Activated naive CD4-positive, alpha-beta T cell treated with anti-CD3 and anti-CD28 coated beads, Interleukin-2, amount 50 U/mL, for 72 hours (primary cell): Measurements from ENCODE around the gene FRMD1. TPM values are rescaled to one million over a fixed set of nuclear protein-coding genes. Genes with fewer than 3 reads are reported as not detected.
A peak's percentile ranks its signal among the peaks of the same experiment; 100 is the strongest.

Experiments used
- ATAC-seq, 2 donors: fragments of 150-1000 bp; cut with Tn5 transposase; 2 replicates each; pipeline ENCODE4 v1.10.0; 2021; ENCODE audit warnings: mild to moderate bottlenecking in 2 of 2, moderate library complexity in 2 of 2
- DNase-seq, 2 donors: peaks; one replicate each; pipeline ENCODE4 v3.0.0; 2021 to 2022; ENCODE audit warnings: low spot score in 2 of 2
- H3K27ac Mint-ChIP-seq, 2 donors: one replicate each; pipeline ENCODE4 v1.8.0; 2022; ENCODE audit warnings: mild to moderate bottlenecking in 2 of 2, mixed read lengths in 2 of 2
- H3K36me3 Mint-ChIP-seq, 2 donors: one replicate each; pipeline ENCODE4 v1.8.0; 2022; ENCODE audit warnings: mixed read lengths in 2 of 2
- H3K9me3 Mint-ChIP-seq, 2 donors: one replicate each; pipeline ENCODE4 v1.8.0; 2022; ENCODE audit warnings: mixed read lengths in 2 of 2
- total RNA-seq, 2 donors: library from RNA; stranded (reverse); gene quantifications; one replicate each; pipeline ENCODE4 v1.2.3, GENCODE V29; 2022

Gene FRMD1
- total RNA-seq, 2 donors from 2014 or later: not detected

DNA sequence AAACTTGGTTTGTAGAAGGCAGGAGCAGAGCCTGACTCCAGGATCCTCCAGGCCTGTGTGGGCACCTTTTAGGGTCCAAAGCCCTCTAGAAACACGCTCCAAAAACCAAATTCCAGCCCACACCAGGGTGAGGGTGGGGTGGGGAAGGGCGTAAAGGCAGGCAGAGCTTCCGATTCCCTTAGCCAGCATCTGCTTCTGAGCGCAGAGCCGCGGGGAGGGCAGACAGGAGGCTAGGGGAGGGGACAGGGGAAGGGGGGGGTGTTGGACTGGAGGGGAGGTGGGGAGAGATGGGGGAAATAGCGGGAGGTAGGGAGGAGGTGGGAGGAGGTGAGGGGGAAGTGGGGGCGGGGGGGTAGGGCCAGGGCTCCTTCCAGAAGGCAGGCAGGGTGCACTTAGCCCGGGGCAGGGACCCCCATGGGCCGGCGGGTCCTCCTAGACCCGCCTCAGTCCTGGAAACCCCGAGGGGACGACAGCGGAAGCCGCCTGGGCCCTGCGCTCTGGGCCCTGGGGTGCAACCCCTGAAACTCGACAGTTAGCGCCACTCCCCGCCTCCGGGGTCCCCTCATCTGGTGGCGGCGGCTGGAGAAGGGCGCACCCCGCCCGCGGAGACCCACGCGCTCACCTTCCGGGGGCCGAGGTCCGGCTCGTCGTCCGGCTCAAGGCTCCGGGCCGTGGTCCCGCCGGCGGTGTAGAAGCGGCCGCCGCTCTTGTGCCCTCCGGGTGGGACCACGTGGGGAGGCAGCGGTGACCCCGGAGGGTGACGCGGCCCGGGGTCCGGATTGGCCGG, 22.0 kb upstream of the FRMD1 start:
- Mint-ChIP-seq H3K9me3 (no peaks in the 10 kb centered on the region), H3K36me3 (no peaks in the 10 kb centered on the region), H3K27ac (no peak overlapping the region)
- DNase-seq: no peak
- no peak for ATAC-seq

DNA sequence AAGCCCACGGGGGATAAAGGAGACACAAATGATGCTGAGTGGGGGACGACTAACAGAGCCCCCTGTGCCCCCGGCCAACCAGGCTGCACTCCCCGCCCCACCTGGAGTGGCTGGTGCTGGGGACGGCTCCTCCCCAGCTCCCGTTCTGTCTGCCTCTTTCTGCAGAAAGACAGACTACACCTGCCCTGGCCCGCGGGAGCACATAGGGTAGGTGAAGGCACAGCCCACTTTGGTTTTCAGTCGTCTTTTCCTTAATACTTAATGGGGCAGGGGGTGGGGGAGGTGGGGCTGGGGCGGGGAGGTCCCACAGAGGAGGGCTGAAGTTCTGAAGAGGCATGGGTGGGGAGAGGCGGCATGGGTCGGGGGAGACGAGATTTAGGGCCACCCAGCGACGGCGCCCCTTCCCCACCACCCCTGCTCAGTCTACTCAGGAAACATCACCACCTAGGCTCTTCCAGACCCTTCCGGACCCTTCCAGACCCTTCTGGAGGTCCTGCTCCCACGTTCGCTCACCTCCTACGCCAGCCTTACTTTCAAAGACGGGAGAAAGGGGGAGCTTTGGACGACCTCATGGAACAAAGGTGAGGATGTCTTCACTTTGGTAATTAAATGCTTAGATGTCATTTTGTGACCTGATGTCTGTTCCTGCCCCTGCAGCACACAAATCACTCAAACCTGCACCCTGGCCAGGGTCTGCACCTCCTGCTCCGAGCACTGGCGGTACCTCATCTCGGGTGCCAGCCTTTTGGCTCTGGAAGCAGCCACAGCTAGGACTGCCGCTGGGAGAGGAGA, 21.2 kb upstream of the FRMD1 start:
- Mint-ChIP-seq H3K9me3 (no peaks in the 10 kb centered on the region), H3K36me3 (no peaks in the 10 kb centered on the region), H3K27ac (no peak overlapping the region)
- DNase-seq (no peak), ATAC-seq (no peak)

DNA sequence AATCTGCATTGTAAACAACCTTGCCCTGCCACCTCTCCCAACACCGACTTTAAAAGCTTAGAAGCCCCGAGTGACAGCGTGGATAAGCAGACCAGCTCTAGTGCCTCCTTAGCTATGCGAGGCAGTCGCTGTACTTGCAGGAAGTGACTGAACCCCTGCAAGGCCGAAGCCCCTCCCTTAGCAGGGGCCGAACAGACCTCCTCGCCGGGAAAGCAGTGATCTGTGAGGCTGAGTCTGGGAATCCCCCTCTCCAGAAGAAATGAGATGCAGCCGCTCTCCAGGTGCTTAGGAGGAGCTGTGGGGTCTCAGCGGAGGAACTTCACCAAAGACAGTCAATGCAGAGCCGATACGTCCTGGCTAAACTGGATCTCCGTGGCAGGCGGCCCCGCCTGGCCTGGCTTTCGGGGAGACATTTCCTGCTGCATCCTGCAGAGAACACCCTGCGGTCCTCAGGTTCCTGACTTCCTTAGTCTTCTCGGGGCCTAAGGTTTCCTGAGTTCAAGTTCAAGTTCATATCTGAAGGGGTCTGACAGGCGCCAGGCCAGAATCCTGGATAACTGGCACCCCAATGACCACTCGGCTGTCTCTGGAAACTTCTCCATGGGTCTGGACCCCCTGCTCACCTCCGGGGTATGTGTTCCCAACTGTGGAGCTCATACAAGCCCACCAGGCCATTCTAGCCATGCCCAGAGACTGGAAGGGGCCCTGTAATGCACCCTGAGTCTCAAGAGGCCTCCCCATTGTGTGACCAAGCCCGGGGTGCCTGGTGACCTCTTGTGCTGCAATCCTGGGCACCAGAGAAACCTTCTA, 20.4 kb upstream of the FRMD1 start:
- H3K36me3 Mint-ChIP-seq: no peaks in the 10 kb centered on the region
- no peaks in the 10 kb centered on the region for H3K9me3 Mint-ChIP-seq
- ATAC-seq (no peak), DNase-seq (no peak)
- no peak overlapping the region for H3K27ac Mint-ChIP-seq

DNA sequence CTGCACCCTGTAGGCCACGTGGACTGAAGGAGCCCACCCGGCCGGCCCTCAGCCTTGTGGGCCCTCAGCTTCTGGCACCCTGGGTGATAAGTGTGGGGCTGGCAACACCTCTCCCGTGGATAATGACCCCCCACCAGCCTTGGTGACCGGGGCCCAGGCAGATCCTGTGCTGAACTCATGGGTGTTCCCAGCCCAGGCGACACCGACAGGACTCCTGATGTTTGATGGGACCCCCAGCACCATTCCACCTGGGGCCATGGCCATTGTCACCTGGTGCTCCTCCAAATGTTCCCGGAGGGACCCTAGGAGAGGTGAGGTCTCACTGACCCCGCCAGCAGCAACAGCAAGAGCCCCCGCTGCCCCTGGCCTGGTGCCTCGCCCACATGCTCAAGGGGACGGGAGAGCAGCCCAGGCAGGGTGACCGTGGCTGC, 19.4 kb upstream of the FRMD1 start:
- Mint-ChIP-seq H3K9me3 (no peaks in the 10 kb centered on the region), H3K27ac (no peak overlapping the region), H3K36me3 (no peaks in the 10 kb centered on the region)
- no peak for DNase-seq
- ATAC-seq: no peak

DNA sequence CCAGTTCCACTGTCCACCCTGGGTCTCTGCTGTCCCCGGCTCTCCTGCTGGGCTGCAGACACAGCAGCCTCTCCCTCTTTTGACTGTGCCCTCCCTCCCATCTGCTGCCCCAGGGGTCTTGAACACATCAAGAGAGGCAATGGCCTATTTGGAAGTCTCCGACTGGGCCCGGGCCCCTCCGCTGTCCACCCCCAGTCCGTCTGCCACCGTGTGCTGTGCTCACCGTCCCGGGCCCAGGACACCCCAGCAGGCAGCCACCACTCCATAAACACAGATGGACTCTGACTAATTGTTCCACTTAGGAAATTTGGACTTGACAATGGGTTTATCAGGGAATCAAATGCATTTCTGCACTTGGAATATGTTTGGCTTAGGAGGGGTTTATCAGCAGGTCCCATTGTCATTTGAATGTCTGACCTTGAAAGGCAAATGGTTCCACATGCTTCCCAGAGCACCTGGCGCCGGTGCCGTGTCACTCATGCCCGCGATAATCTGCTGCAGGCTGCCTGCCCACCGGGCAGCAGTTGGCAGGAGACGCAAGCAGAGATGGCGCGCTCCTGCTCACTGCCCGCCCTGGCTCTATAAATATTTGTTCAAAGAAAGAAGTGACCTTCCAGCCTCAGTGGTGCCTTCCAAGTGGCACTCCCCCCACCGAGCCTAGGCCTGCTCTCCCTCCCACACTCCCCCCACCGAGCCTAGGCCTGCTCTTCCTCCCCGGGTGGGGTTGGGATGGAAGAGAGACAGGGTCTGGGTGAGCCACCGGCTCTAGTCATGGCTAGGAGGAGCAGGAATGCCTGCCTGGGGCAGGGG, 18.8 kb upstream of the FRMD1 start:
- Mint-ChIP-seq H3K27ac (no peak overlapping the region), H3K9me3 (no peaks in the 10 kb centered on the region), H3K36me3 (peaks cover 0 to under 1% of the 10 kb centered on the region in 2 donors)
- DNase-seq (no peak), ATAC-seq (no peak)

DNA sequence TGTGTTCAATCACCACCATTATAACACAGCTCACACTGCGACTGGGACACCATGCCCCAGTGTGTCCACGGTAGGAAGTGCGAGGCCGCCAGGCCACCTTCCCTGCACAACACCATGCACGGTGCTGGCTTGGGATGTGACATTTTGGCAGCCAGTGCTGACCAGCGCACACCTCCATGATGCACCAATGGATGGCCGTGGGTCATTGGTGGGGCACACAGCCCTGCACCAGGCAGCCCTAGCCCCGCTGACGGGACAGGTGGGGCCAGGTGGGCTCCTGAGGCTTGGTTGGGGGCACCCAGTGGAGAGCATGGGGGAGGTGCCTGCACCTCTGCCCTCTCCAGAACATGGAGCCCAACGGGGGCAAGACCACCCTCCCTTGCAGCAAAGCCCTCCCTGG, 18.2 kb upstream of the FRMD1 start:
- H3K27ac Mint-ChIP-seq: no peak overlapping the region
- peaks cover 0 to 5% of the 10 kb centered on the region in 2 donors for H3K36me3 Mint-ChIP-seq
- peaks cover under 1% of the 10 kb centered on the region in 2 donors for H3K9me3 Mint-ChIP-seq
- ATAC-seq (no peak), DNase-seq (no peak)

DNA sequence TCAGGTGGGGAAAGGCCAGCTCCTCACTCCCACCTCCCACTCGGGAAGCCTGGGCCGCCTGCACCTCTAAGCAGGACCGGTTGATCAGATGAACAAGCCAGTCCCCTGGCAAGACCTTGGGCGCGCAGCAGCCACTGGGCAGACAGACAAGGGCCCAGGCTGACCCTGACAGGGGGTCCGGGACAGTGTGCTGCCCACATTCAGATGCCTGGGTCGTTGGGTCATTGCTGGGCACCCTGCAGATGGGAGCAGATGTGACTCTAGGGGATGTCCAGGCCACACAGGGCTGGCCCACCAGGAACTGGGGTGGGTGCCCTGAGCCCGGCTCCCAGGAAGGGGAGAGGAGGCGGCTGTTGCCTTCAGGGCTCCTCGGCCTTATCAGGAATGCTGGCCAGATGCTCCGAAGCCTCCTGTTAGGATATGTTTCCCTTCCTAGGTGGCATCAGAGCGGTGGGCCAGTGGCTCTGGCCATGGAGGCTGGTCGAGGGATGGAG, 17.3 kb upstream of the FRMD1 start:
- Mint-ChIP-seq H3K36me3 (peaks cover 0 to 11% of the 10 kb centered on the region in 2 donors), H3K27ac (no peak overlapping the region), H3K9me3 (peaks cover 6 to 7% of the 10 kb centered on the region in 2 donors)
- no peak for ATAC-seq
- no peak for DNase-seq

DNA sequence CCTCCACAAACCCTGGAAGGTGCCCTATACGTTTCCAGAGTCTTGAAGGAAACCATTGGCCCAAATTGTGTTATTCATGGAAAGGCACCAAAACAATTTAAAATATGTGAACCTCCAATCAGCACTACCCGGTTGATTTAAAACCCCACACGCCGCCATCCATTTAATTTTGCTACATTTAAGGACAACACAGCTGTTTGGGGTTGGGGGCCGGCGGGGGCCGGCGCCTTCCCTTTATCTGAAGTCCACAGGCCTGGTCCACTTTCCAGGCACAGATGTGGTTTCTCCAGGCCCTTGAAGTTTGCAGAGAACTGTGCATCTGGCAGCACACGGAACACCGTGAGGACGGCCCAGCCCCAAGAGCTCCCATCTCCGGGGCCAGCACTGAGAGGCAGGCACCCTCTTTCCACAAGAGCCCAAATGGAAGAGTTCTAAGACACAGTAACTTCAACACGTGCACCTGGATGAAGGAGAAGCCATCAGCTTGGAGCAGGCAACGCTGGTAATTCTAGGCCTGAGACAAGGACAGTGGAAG, 16.8 kb upstream of the FRMD1 start:
- no peak for DNase-seq
- Mint-ChIP-seq H3K27ac (no peak overlapping the region), H3K9me3 (peaks cover 6 to 7% of the 10 kb centered on the region in 2 donors), H3K36me3 (peaks cover 0 to 11% of the 10 kb centered on the region in 2 donors)
- ATAC-seq: no peak

DNA sequence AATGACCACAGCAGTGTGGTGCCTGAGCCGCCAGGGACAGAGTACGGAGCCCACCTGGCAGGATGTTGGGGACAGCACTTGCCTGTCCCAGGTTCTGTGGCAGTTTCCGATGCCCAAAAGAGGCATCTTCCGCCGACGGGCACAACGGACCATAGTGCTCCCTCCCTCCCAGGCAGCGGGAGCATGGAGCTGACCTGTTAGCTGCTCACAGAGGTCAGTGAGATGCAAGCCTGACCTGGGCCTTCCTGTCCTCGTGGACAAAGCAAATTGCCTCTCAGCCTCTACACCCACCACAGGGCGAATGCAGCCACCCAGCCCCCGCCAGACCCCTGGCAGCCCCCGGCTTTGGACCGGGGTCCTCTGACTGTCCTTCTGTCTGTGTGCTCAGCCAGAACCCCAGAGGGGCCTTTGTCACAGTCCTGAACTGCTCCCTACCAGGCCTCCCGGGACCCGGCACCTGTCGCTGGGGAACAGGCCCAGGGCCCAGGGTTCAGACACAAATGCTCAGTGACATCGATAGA, 16.2 kb upstream of the FRMD1 start:
- DNase-seq (no peak), ATAC-seq (no peak)
- Mint-ChIP-seq H3K27ac (no peak overlapping the region), H3K36me3 (peaks cover 0 to 11% of the 10 kb centered on the region in 2 donors), H3K9me3 (peaks cover 6 to 7% of the 10 kb centered on the region in 2 donors)

DNA sequence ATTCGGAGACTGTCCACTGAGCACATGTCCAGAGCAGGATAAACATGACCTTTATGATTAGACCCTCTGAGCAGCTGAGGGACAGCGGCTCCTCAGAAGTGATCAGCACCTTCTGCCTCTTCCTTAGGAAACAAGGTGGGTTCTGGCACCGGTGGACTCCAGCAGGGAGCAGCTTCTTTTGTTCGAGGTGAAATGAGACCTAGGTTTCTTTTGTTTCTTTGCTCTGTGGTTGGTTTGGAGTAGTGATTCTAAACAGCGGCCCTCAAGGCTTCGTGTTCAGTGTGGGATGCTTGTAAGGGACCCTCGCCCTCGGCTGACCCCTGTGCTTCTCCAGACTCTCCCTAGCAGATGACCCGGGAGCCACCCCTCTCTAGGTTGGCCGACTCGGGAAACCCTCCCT, 14.6 kb upstream of the FRMD1 start:
- ATAC-seq: no peak
- no peak for DNase-seq
- peak overlapping the region in 1 of 2 donors; percentile 9 for H3K27ac Mint-ChIP-seq
- peaks cover 0 to 11% of the 10 kb centered on the region in 2 donors for H3K36me3 Mint-ChIP-seq
- peaks cover 6 to 7% of the 10 kb centered on the region in 2 donors for H3K9me3 Mint-ChIP-seq

DNA sequence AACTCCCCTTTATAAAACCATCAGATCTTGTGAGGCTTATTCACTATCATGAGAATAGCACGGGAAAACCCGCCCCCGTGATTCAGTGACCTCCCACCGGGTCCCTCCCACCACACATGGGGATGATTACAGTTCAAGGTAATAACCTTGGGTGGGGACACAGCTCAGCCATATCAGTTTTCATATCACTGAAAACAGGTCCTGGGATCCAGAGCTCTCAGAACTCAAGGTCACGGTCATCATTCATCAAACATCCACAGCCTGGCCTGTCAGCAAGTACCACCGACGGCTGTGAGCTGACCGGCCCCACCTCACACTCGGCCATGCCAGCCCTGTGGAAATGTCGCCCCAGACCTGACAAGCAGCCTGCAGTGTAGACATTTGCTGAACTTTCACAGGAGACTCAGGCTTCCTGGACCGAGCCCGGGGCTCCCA, 14.1 kb upstream of the FRMD1 start:
- no peak overlapping the region for H3K27ac Mint-ChIP-seq
- ATAC-seq (no peak), DNase-seq (no peak)
- H3K9me3 Mint-ChIP-seq: peaks cover 6 to 7% of the 10 kb centered on the region in 2 donors
- H3K36me3 Mint-ChIP-seq: peaks cover 0 to 11% of the 10 kb centered on the region in 2 donors

DNA sequence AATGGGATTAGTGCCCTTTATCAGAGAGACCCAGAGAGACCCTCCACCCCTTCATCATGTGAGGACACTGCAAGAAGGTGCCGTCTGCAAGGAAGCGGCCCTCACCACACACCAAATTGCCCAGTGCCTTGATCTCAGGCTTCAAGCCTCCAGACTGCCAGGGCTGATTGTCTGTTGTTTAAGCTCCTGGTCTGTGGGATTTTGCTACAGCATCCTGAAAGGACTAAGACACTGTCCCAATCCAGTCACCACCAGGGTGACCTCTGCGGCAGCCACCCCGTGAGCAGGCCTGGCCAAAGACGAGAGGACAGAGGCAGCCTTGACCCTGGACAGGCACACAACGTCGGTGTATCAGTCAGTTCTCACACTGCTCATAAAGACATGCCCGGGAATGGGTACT, 13.5 kb upstream of the FRMD1 start:
- no peak overlapping the region for H3K27ac Mint-ChIP-seq
- ATAC-seq (no peak), DNase-seq (no peak)
- peaks cover 6 to 7% of the 10 kb centered on the region in 2 donors for H3K9me3 Mint-ChIP-seq
- H3K36me3 Mint-ChIP-seq: peaks cover 0 to 11% of the 10 kb centered on the region in 2 donors

DNA sequence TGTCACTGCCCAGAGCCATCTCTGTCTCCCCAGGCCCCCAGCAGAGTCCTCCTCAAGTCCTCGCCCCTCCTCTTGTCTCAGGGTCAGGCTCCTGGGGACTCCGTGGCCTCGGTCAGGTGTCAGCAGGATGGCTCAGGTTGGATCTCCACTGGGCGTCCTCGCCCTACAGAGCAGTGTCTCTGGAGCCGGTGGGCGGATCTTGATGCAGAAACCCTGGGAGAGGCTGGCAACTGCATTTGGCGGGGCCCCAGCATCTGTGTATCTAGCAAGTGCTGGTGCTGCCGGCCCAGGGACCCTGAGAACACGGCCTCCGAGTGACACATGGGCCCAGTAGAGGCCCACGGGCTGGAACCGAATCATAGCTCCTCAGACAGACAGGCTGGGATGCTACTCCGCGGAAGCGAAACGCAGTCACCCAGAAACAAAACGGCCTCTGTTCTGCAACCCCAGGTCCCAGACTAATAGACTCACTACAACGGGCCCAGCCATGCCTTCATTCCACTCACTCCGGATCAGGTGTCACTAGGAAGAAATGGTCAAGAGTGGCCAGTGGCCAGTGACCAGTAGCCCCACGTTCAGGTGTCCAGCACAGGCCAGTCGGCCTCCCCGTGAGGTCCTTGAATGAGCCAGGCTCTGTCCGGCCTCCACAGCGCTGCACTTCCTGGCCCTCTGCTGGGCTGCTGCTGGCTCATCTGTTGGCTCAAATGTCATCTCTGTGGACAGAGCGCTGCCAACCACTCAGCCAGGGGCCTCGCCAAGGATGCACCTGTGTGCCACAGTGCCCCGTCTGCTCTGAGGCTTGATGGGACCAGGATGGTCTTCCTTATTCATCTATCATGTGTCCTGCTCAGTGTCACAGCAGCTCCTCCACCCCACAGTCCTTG, 12.6 kb upstream of the FRMD1 start:
- DNase-seq (no peak), ATAC-seq (no peak)
- H3K36me3 Mint-ChIP-seq: peaks cover 0 to 11% of the 10 kb centered on the region in 2 donors
- no peak overlapping the region for H3K27ac Mint-ChIP-seq
- peaks cover 6 to 7% of the 10 kb centered on the region in 2 donors for H3K9me3 Mint-ChIP-seq

DNA sequence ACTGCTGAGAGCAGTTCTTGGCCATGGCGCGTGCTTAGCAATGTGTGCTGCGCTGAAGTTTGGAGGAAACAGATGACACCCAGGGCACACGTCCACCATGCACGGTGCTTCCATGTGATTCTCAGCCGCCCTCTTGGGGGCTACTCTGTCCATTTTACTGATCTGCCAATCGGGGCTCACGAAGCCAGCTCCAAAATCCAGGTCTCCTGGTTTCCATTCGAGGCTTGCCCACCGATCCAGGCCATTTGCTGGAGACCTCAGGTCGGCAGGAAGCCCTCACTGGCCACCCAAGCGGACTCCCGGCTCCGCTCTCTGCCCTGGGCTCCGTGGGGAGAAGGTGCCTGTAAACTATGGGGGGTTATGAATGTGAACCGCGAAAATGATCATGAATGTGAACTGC, 11.7 kb upstream of the FRMD1 start:
- H3K9me3 Mint-ChIP-seq: peaks cover 6 to 7% of the 10 kb centered on the region in 2 donors
- DNase-seq (no peak), ATAC-seq (no peak)
- peaks cover 0 to 11% of the 10 kb centered on the region in 2 donors for H3K36me3 Mint-ChIP-seq
- no peak overlapping the region for H3K27ac Mint-ChIP-seq
